Panc1 (cell line): ENCODE measurements around the gene SCN2A. TPM values are rescaled to one million over a fixed set of nuclear protein-coding genes. Genes with fewer than 3 reads are reported as not detected.

Experiments used
- ATAC-seq: fragments of 200-7000 bp; cut with Tn5 transposase; 2 replicates; pipeline ENCODE4 v1.9.1; 2020; ENCODE audit warnings: mild to moderate bottlenecking, moderate library complexity
- BruUV-seq: library from RNA; stranded (reverse); fragments of 400-500 nt; replicated peaks from 2 replicates; lab custom pipeline; 2021; lab: Mats Ljungman, UMichigan
- CTCF ChIA-PET: fragments of 300-600 bp; sonication (Branson Sonifier 250); formaldehyde crosslinking; loops from one replicate; lab custom pipeline; 2022; ENCODE audit warnings: antibody characterized with exemption; lab: Charles Lee
- POLR2A ChIA-PET: fragments of 300-600 bp; sonication (Branson Sonifier 250); formaldehyde crosslinking; loops from one replicate; lab custom pipeline; 2022; ENCODE audit warnings: antibody characterized with exemption; lab: Charles Lee
- DNase-seq: peaks from one replicate; pipeline ENCODE4 v3.0.0-alpha.2; 2010; ENCODE audit warnings: low read depth, low spot score
- H3K27ac ChIP-seq: 2 replicates; pipeline ENCODE4 v1.5.1; 2011; ENCODE audit warnings: mild to moderate bottlenecking, low read length, inconsistent platforms
- H3K27me3 ChIP-seq: fragments of 200-500 bp; sonication (Bioruptor generic); 2 replicates; pipeline ENCODE4 v1.6.0; 2014; ENCODE audit warnings: low read length, inconsistent platforms; ENCODE audit not compliant: control insufficient read depth, insufficient read depth
- H3K36me3 ChIP-seq: fragments of 200-500 bp; sonication (Bioruptor generic); 2 replicates; pipeline ENCODE4 v1.5.1; 2014; ENCODE audit warnings: inconsistent platforms, mild to moderate bottlenecking, low read length, moderate library complexity; ENCODE audit not compliant: control insufficient read depth, insufficient read depth
- H3K4me1 ChIP-seq: 2 replicates; pipeline ENCODE4 v1.5.1; 2011; ENCODE audit warnings: inconsistent platforms, mild to moderate bottlenecking, low read length, moderate library complexity; ENCODE audit not compliant: control insufficient read depth, insufficient read depth
- H3K4me3 ChIP-seq, 2 experiments: 2 replicates each; pipeline ENCODE4 v1.5.1; 2011 to 2012; ENCODE audit warnings: low read depth in 2 of 2, low read length in 2 of 2, mild to moderate bottlenecking in 2 of 2, inconsistent platforms in 1 of 2, moderate library complexity in 1 of 2
- H3K9me3 ChIP-seq: fragments of 200-500 bp; sonication (Bioruptor generic); 2 replicates; pipeline ENCODE4 v1.5.1; 2014; ENCODE audit warnings: low read depth, mild to moderate bottlenecking, inconsistent platforms, low read length, moderate library complexity; ENCODE audit not compliant: control insufficient read depth, insufficient read depth
- POLR2AphosphoS5 ChIP-seq: IDR thresholded peaks from 2 replicates; pipeline ENCODE4 v1.6.1; 2012; ENCODE audit warnings: mild to moderate bottlenecking, low read depth, low read length, moderate library complexity
- REST ChIP-seq, 2 experiments: IDR thresholded peaks; 2 replicates each; pipeline ENCODE4 v1.6.1; 2011 to 2012; ENCODE audit warnings: low read depth in 2 of 2, control low read depth in 1 of 2, low read length in 1 of 2, mild to moderate bottlenecking in 1 of 2, moderate library complexity in 1 of 2; ENCODE audit not compliant: insufficient read depth in 1 of 2
- SIN3A ChIP-seq: IDR thresholded peaks from 2 replicates; pipeline ENCODE4 v1.6.1; 2012; ENCODE audit warnings: low read depth, mild to moderate bottlenecking, low read length, moderate library complexity, borderline replicate concordance; ENCODE audit not compliant: insufficient read depth
- TCF7L2 ChIP-seq: IDR thresholded peaks from 2 replicates; pipeline ENCODE4 v1.6.1; 2011; ENCODE audit warnings: mild to moderate bottlenecking, low read depth, low read length, inconsistent platforms
- in situ Hi-C: cut with HindIII; loops from 2 replicates; pipeline ENCODE4 v1.10.0; 2016; ENCODE audit warnings: low sequenced_read_pairs, low pct_unique_long_range_greater_than_20kb
- intact Hi-C: fragments of 100-400 bp; cut with micrococcal nuclease; formaldehyde crosslinking; loops from one replicate; pipeline ENCODE4 v1.10.0; 2022; ENCODE audit not compliant: unreplicated experiment
- total RNA-seq: library from RNA; stranded (reverse); gene quantifications from one replicate; pipeline ENCODE4 v1.2.1, GENCODE V29; 2021; ENCODE audit not compliant: unreplicated experiment
- TF ChIP-seq, protein P1 (sequence below): fragments of 450-650 bp; IDR thresholded peaks from 2 replicates; pipeline ENCODE4 v1.5.1; 2017; ENCODE audit warnings: mild to moderate bottlenecking

The SCN2A gene
- total RNA-seq, 1 experiment from 2014 or later: not detected

- no peaks in the 10 kb centered on the region for H3K27me3 ChIP-seq
- TF ChIP-seq, protein P1, sequence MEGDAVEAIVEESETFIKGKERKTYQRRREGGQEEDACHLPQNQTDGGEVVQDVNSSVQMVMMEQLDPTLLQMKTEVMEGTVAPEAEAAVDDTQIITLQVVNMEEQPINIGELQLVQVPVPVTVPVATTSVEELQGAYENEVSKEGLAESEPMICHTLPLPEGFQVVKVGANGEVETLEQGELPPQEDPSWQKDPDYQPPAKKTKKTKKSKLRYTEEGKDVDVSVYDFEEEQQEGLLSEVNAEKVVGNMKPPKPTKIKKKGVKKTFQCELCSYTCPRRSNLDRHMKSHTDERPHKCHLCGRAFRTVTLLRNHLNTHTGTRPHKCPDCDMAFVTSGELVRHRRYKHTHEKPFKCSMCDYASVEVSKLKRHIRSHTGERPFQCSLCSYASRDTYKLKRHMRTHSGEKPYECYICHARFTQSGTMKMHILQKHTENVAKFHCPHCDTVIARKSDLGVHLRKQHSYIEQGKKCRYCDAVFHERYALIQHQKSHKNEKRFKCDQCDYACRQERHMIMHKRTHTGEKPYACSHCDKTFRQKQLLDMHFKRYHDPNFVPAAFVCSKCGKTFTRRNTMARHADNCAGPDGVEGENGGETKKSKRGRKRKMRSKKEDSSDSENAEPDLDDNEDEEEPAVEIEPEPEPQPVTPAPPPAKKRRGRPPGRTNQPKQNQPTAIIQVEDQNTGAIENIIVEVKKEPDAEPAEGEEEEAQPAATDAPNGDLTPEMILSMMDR: no peak
- TF ChIP-seq TCF7L2: no peak
- no peak for TF ChIP-seq POLR2AphosphoS5
- TF ChIP-seq SIN3A: no peak
- TF ChIP-seq REST (IDR thresholded peaks at IDR 0.05; ENCODE audit: insufficient read depth in 1 of 2, low read depth in 2 of 2, low read length in 1 of 2): peak; percentile 72 to 89; a peak in 3 of 4 replicates
- CTCF ChIA-PET: no interaction called here
- H3K4me1 ChIP-seq: no peaks in the 10 kb centered on the region
- ATAC-seq (no peak), DNase-seq (no peak)
- H3K9me3 ChIP-seq: no peaks in the 10 kb centered on the region
- BruUV-seq: no TSS peak
- no peak overlapping the region for H3K4me3 ChIP-seq
- intact Hi-C loops (loop anchor here (2.0 to 10.0 kb wide), 2 partner anchors 55 to 637 kb away; no protein-coding TSS in a partner anchor), in situ Hi-C loops (no loop called here)
- H3K36me3 ChIP-seq: no peaks in the 10 kb centered on the region
- no peak overlapping the region for H3K27ac ChIP-seq
- POLR2A ChIA-PET: no interaction called here
Measured at GRCh38 chr2:165238295-165238694, 919 bp upstream of the SCN2A start.

- BruUV-seq: no TSS peak
- intact Hi-C loops: loop anchor here (2.0 to 10.0 kb wide), 2 partner anchors 53 to 635 kb away; no protein-coding TSS in a partner anchor
- ChIA-PET CTCF (no interaction called here), POLR2A (no interaction called here)
- Histone ChIP-seq H3K4me1 (no peaks in the 10 kb centered on the region), H3K4me3 (no peak overlapping the region), H3K27me3 (no peaks in the 10 kb centered on the region), H3K36me3 (no peaks in the 10 kb centered on the region), H3K9me3 (no peaks in the 10 kb centered on the region), H3K27ac (no peak overlapping the region)
- DNase-seq (no peak), ATAC-seq (no peak)
- in situ Hi-C loops: no loop called here
- TF ChIP-seq SIN3A: no peak
- TF ChIP-seq POLR2AphosphoS5: no peak
- TF ChIP-seq, protein P1: no peak
- TF ChIP-seq TCF7L2: no peak
- TF ChIP-seq REST (IDR thresholded peaks at IDR 0.05; ENCODE audit: insufficient read depth in 1 of 2, low read depth in 2 of 2, low read length in 1 of 2): no peak
Measured at GRCh38 chr2:165239856-165240515, 772 bp downstream of the SCN2A start.
